K562 (cell line): Measurements from ENCODE around the gene PRIM1. TPM values are rescaled to one million over a fixed set of nuclear protein-coding genes. Genes with fewer than 3 reads are reported as not detected.

Experiments
- ATAC-seq: fragments of 200-7000 bp; cut with Tn5 transposase; 3 replicates; pipeline ENCODE4 v1.9.1; 2020; ENCODE audit warnings: moderate library complexity
- BruUV-seq: library from RNA; stranded (reverse); fragments of 400-500 nt; replicated peaks from 2 replicates; lab custom pipeline; 2021; lab: Mats Ljungman, UMichigan
- CTCF ChIA-PET: fragments of 300-600 bp; formaldehyde crosslinking; extraction: SDS; loops from one replicate; lab custom pipeline; 2021; ENCODE audit warnings: low intra/inter-chr PET ratio; lab: Yijun Ruan, JAX
- POLR2A ChIA-PET: fragments of 300-600, 350-650 bp; sonication (Branson Sonifier 250); formaldehyde crosslinking; extraction: SDS; loops from one replicate; lab custom pipeline; 2021; ENCODE audit warnings: antibody characterized with exemption, inconsistent platforms; lab: Yijun Ruan, JAX
- DNase-seq, 4 experiments: peaks; one replicate each; pipeline versions ENCODE4 v3.0.0 to v3.0.0-alpha.2; 2011 to 2018; ENCODE audit warnings: low spot score in 3 of 4, mixed read lengths in 3 of 4; ENCODE audit errors: extremely low read depth in 1 of 4
- FAIRE-seq: peaks from 2 replicates; lab custom pipeline; 2011; peaks lifted over from hg19 to GRCh38; lab: Jason Lieb, UNC
- H2AFZ ChIP-seq: 2 replicates; pipeline ENCODE4 v1.6.0; 2011; ENCODE audit warnings: low read depth, low read length, control low read depth, inconsistent platforms
- H3K27ac ChIP-seq: fragments of 200-600 bp; 3 replicates; pipeline ENCODE4 v1.8.0; 2011; ENCODE audit warnings: low read depth, mild to moderate bottlenecking, control low read depth, inconsistent platforms, low read length, moderate library complexity, mixed read lengths; ENCODE audit errors: extremely low read depth
- H3K27me3 ChIP-seq, 2 experiments: fragments of 300-600 bp in 1 of 2; 2 replicates in 1 of 2; 3 replicates in 1 of 2; pipeline versions ENCODE4 v1.6.0 to v1.8.0; 2011; ENCODE audit warnings: inconsistent platforms in 2 of 2, low read length in 2 of 2, mild to moderate bottlenecking in 1 of 2, mixed read lengths in 1 of 2, moderate library complexity in 1 of 2; ENCODE audit not compliant: control insufficient read depth in 2 of 2, insufficient read depth in 2 of 2
- H3K36me3 ChIP-seq: fragments of 300-600 bp; 3 replicates; pipeline ENCODE4 v1.8.0; 2011; ENCODE audit warnings: mild to moderate bottlenecking, low read length, inconsistent platforms; ENCODE audit not compliant: control insufficient read depth, insufficient read depth
- H3K4me1 ChIP-seq, 2 experiments: fragments of 200-600 bp in 1 of 2; replicated peaks in 1 of 2; 2 replicates in 1 of 2; 3 replicates in 1 of 2; pipeline versions ENCODE4 v1.5.1 to v1.8.0; 2011; ENCODE audit warnings: inconsistent platforms in 2 of 2, low read length in 2 of 2, mild to moderate bottlenecking in 1 of 2, mixed read lengths in 1 of 2, moderate library complexity in 1 of 2; ENCODE audit not compliant: control insufficient read depth in 2 of 2, insufficient read depth in 2 of 2
- H3K4me2 ChIP-seq: 2 replicates; pipeline ENCODE4 v1.6.1; 2011; ENCODE audit warnings: low read length, control low read depth, inconsistent platforms, mixed read lengths; ENCODE audit not compliant: insufficient read depth
- H3K4me3 ChIP-seq: fragments of 200-600 bp; sonication (generic), shearing (Covaris generic); 2 replicates; pipeline ENCODE4 v1.5.1; 2016; ENCODE audit warnings: control low read depth, inconsistent platforms
- H3K79me2 ChIP-seq: fragments of 200-600 bp; 3 replicates; pipeline ENCODE4 v1.8.0; 2011; ENCODE audit warnings: low read length, inconsistent platforms; ENCODE audit not compliant: control insufficient read depth, insufficient read depth
- H3K9ac ChIP-seq, 2 experiments: 2 replicates each; pipeline versions ENCODE4 v1.6.0 to v1.6.1; 2011; ENCODE audit warnings: low read depth in 2 of 2, low read length in 2 of 2, control low read depth in 1 of 2, inconsistent platforms in 1 of 2, mild to moderate bottlenecking in 1 of 2, mixed read lengths in 1 of 2; ENCODE audit not compliant: insufficient read depth in 1 of 2
- H3K9me1 ChIP-seq: one replicate; pipeline ENCODE4 v1.6.0; 2011; ENCODE audit warnings: inconsistent platforms, mild to moderate bottlenecking, low read length, moderate library complexity; ENCODE audit not compliant: control insufficient read depth, insufficient read depth
- H3K9me3 ChIP-seq: replicated peaks from 2 replicates; pipeline ENCODE4 v1.5.1; 2011; ENCODE audit warnings: low read depth, low read length, inconsistent platforms; ENCODE audit not compliant: control insufficient read depth, insufficient read depth
- H4K20me1 ChIP-seq: replicated peaks from 2 replicates; pipeline ENCODE4 v1.6.1; 2011; ENCODE audit warnings: low read length, inconsistent platforms, mixed read lengths; ENCODE audit not compliant: control insufficient read depth, insufficient read depth
- COPS2 ChIP-seq: fragments of 450-650 bp; conservative IDR thresholded peaks from 2 replicates; pipeline ENCODE4 v1.6.1; 2016; ENCODE audit warnings: mild to moderate bottlenecking, moderate library complexity
- CREB1 ChIP-seq, 2 experiments: sonication (generic) in 1 of 2; formaldehyde crosslinking in 1 of 2; IDR thresholded peaks; 2 replicates each; pipeline versions ENCODE4 v1.6.1 to v1.8.0; 2012 to 2022; ENCODE audit warnings: inconsistent platforms in 1 of 2, mild to moderate bottlenecking in 1 of 2, missing genetic modification reagents in 1 of 2, moderate library complexity in 1 of 2
- HSF4 ChIP-seq: fragments of 250-450 bp; sonication (Bioruptor Pico); IDR thresholded peaks from 2 replicates; pipeline ENCODE4 v2.1.2; 2022; ENCODE audit warnings: mild to moderate bottlenecking, moderate library complexity, borderline replicate concordance
- MCM7 ChIP-seq, 2 experiments: fragments of 450-650 bp; IDR thresholded peaks; 2 replicates each; pipeline ENCODE4 v1.6.1; 2016 to 2018
- MEIS2 ChIP-seq: fragments of 450-650 bp; IDR thresholded peaks from 2 replicates; pipeline ENCODE4 v1.6.1; 2014; ENCODE audit warnings: mild to moderate bottlenecking; ENCODE audit not compliant: partially characterized antibody
- RBFOX2 ChIP-seq: fragments of 200-400 bp; formaldehyde crosslinking; IDR thresholded peaks from 2 replicates; pipeline ENCODE4 v1.6.1; 2017; ENCODE audit warnings: low read depth, mild to moderate bottlenecking, low read length, moderate library complexity
- SIN3A ChIP-seq, 2 experiments: fragments of 150-350 bp in 1 of 2; IDR thresholded peaks; 2 replicates each; pipeline ENCODE4 v1.6.1; 2011 to 2016; ENCODE audit warnings: borderline replicate concordance in 2 of 2, low read depth in 2 of 2, low read length in 2 of 2, mild to moderate bottlenecking in 2 of 2, moderate library complexity in 2 of 2; ENCODE audit not compliant: control insufficient read depth in 1 of 2
- SLC30A9 ChIP-seq: fragments of 250-450 bp; sonication (Bioruptor Pico); IDR thresholded peaks from 2 replicates; pipeline ENCODE4 v1.8.0; 2022; ENCODE audit warnings: mild to moderate bottlenecking, moderate library complexity
- TAF1 ChIP-seq: IDR thresholded peaks from 2 replicates; pipeline ENCODE4 v1.6.1; 2011; ENCODE audit warnings: mild to moderate bottlenecking, low read length, moderate library complexity; ENCODE audit not compliant: insufficient read depth, control insufficient read depth, severe bottlenecking; ENCODE audit errors: extremely low read depth
- TAF9B ChIP-seq: fragments of 450-650 bp; IDR thresholded peaks from 2 replicates; pipeline ENCODE4 v1.6.1; 2018; ENCODE audit warnings: mild to moderate bottlenecking; ENCODE audit not compliant: partially characterized antibody
- TEAD4 ChIP-seq, 2 experiments: sonication (generic) in 1 of 2; formaldehyde crosslinking in 1 of 2; IDR thresholded peaks; 2 replicates each; pipeline versions ENCODE4 v1.6.1 to v1.8.0; 2012 to 2022; ENCODE audit warnings: borderline replicate concordance in 1 of 2, inconsistent platforms in 1 of 2, low read length in 1 of 2, mild to moderate bottlenecking in 1 of 2, missing genetic modification reagents in 1 of 2
- TGIF2 ChIP-seq: sonication (generic); formaldehyde crosslinking; IDR thresholded peaks from 2 replicates; pipeline ENCODE4 v1.8.1; 2022; ENCODE audit warnings: mild to moderate bottlenecking, missing genetic modification reagents, moderate library complexity
- ZZZ3 ChIP-seq: fragments of 450-650 bp; IDR thresholded peaks from 2 replicates; pipeline ENCODE4 v1.6.1; 2016; ENCODE audit warnings: antibody characterized with exemption, mild to moderate bottlenecking, moderate library complexity
- WGBS: fragments of 100-300 bp; shearing (Covaris generic); methylation state at CpG from one replicate; pipeline ENCODE4 v1.1.6; 2016; ENCODE audit warnings: low coverage, mixed read lengths; ENCODE audit not compliant: insufficient coverage; ENCODE audit errors: missing lambda C conversion rate; 5-methylcytosine and 5-hydroxymethylcytosine counted together
- in situ Hi-C: fragments of 300-500 bp; cut with MboI; formaldehyde crosslinking; loops from 4 replicates; pipeline ENCODE4 v1.15.0; 2018; ENCODE audit warnings: inconsistent platforms, mixed read lengths
- intact Hi-C: fragments of 100-400 bp; cut with micrococcal nuclease; formaldehyde crosslinking; loops from 2 replicates; pipeline ENCODE4 v1.14.2; 2022
- polyA plus RNA-seq, 8 experiments: library from polyadenylated mRNA; depleted of rRNA in 4 of 8; stranded (reverse) in 5 of 8; unstranded in 3 of 8; fragments of >200 nt; fragmentation: Nextera tagmentation in 2 of 8; fragmentation: Illumina TruSeq in 1 of 8; extraction: Ambion mirVana in 2 of 8; extraction: Trizol in 1 of 8; gene quantifications; 2 replicates each; pipeline versions ENCODE4 v1.2.1 to v1.2.3, GENCODE V29; 2011 to 2014; ENCODE audit warnings: inconsistent platforms in 1 of 8, missing spikeins in 1 of 8
- total RNA-seq, 7 experiments: library from RNA; depleted of rRNA in 6 of 7; stranded (reverse); fragments of >200 nt in 6 of 7; fragmentation: Illumina TruSeq in 2 of 7; extraction: Trizol in 2 of 7; gene quantifications; 2 replicates each; pipeline versions ENCODE4 v1.2.1 to v1.2.3, GENCODE V29; 2011 to 2021; ENCODE audit warnings: low replicate concordance in 1 of 7

Gene PRIM1
- total and polyA plus RNA-seq, 9 of the 15 experiments (the other 6 are each of a cell fraction or from before 2014, with no cell fraction given): 67.2 to 179 (median 140) TPM

DNA sequence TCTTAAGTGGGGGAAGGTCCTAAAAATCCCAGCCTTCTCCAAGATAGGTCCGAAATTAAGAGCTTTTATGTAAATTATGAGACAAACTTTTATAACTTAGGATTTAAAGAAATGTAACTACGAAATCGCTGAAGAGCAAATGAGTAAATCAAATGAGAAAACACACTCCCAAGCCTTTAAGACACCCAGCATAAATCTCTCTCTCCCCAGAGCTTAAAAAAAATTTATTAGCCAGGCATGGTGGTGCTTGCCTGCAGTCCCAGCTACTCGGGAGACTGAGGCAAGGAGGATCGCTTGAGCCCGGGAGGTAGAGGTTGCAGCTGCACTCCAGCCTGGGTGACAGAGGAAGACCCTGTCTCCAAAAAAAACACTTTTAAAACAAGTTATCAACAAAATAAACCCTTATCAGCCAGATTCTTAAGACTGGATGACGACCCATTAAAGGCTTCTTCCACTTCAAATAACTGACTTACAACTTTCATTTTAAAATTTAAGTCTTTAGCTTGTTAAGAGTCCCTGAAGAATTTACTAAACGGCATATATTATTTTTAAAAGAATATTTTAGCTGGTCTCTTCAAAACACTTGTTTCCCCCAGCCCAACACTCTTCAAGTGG lies 67.3 kb downstream of the PRIM1 start:
- TF ChIP-seq RBFOX2: no peak
- no peak for TF ChIP-seq MCM7 (IDR thresholded peaks at IDR 0.05)
- TF ChIP-seq SIN3A (IDR thresholded peaks at IDR 0.05; ENCODE audit: borderline replicate concordance in 2 of 2, control insufficient read depth in 1 of 2, low read depth in 2 of 2, low read length in 2 of 2): peak in 1 of 2 experiments; percentile 31; a peak in 1 of 4 replicates
- no peak for TF ChIP-seq COPS2
- TF ChIP-seq MEIS2: peak; percentile 18
- TF ChIP-seq SLC30A9 (CRISPR knock-in tag): no peak
- no peak for TF ChIP-seq TEAD4 (IDR thresholded peaks at IDR 0.05; ENCODE audit: low read length)
- TF ChIP-seq TEAD4 (CRISPR knock-in tag; IDR thresholded peaks at IDR 0.05; ENCODE audit: borderline replicate concordance): no peak
- no peak for TF ChIP-seq CREB1 (IDR thresholded peaks at IDR 0.05)
- TF ChIP-seq CREB1 (CRISPR knock-in tag; IDR thresholded peaks at IDR 0.05): no peak
- TF ChIP-seq TGIF2 (CRISPR knock-in tag): no peak
- no peak for TF ChIP-seq HSF4
- TF ChIP-seq ZZZ3: no peak
- no peak for TF ChIP-seq TAF9B
- peak; percentile 15 for TF ChIP-seq TAF1
- Histone ChIP-seq H3K27ac (peak overlapping the region; percentile 99; the same call in 2 of the 3 replicates), H3K9ac (peak overlapping the region; percentile 93 to 100), H3K9me1 (no peaks in the 10 kb centered on the region), H3K9me3 (no peaks in the 10 kb centered on the region), H3K79me2 (peaks cover 93% of the 10 kb centered on the region), H4K20me1 (peaks cover 35% of the 10 kb centered on the region), H2AFZ (no peak overlapping the region), H3K4me1 (peaks cover 14 to 51% of the 10 kb centered on the region in 2 experiments; a peak in 4 of 5 replicates), H3K27me3 (no peaks in the 10 kb centered on the region), H3K36me3 (peaks cover 62% of the 10 kb centered on the region), H3K4me3 (peak overlapping the region; percentile 97), H3K4me2 (peak overlapping the region; percentile 96)
- intact Hi-C loops (no loop called here), in situ Hi-C loops (no loop called here)
- peak in 1 of 4 experiments; percentile 54 for DNase-seq
- 0% methylated on average over 8 of the region's 8 CpGs for WGBS
- ChIA-PET POLR2A (interaction anchor here (0.6 to 6.3 kb wide), 14 partner anchors 9 to 197 kb away, joined by 3 to 28 read pairs (median 5); partner anchors contain the start of genes ATP5F1B, GLS2, NACA and PRIM1), CTCF (interaction anchor here (0.6 kb wide), 1 partner anchor 49 kb away, joined by 4 read pairs; no protein-coding TSS in a partner anchor)
- no peak for ATAC-seq
- no peak for FAIRE-seq
- no TSS peak for BruUV-seq
